HG02642 (cell line): ENCODE data around the gene PEX10.

Experiments used
- ATAC-seq: cut with Tn5 transposase; IDR thresholded peaks from one replicate; pipeline ENCODE4 v1.9.1; 2021; ENCODE audit warnings: mild to moderate bottlenecking; ENCODE audit not compliant: unreplicated experiment, poor library complexity

The PEX10 gene

DNA sequence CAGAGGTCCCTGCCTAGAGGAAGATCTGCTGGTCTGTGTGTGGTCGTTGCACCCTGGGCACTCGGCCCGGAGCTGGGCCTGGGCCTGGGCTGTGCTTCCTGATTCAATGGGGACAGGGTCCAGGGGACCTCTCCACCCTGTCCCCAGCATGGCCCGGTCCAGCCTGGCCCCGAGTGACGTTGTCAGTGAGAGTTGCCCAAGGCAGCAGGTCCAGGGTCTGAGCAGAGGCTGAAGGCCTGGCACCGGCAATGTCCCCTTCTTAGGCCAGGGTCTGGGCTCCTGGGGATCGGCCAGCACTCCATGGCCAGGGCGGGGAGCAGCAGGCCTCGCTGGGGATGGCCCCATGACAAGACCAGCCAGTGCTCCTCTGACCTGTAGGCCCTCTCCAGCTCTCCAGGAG, 15.6 kb upstream of the PEX10 start:
- no peak for ATAC-seq

DNA sequence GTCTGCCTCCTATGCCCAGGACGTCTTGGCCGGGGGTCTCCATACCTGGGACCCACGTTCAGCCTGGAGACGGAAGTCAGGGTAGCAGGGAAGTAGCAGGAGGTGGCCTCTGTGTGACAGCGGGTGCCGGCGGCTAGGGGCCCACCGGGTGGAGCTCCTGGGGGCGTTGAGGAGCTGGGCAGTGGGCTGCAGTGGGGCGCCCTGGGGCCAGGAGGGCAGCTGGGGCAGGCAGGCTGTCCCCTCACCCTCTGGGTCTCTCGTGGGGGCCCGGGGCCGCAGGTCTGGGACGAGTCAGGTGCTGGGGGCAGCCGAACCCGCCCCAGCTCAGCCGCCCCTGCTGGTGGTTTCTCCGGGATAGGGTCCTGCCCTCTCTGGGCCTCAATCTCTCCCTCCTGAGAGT, 14.7 kb upstream of the PEX10 start:
- ATAC-seq, result no peak

DNA sequence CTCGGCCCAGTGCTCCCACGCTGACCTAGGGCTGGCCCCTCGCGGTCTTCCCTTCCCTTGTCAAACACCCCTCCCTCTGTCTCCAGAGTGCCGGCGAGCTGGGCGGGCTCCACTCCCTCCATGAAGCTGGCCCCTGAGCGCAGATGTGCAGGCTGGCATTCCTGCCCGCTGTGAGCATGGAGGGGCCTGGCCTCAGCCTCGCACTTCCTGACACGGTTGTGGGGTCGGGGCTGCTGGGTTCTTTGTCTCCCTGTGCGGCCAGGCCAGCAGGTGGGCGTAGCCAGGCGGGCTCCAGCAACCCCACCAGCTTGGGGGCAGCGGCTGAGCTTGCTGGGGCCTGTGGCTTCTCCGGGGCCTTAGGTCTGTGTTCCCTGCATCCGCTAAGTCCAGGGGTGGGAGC, 14.2 kb upstream of the PEX10 start:
- no peak for ATAC-seq

DNA sequence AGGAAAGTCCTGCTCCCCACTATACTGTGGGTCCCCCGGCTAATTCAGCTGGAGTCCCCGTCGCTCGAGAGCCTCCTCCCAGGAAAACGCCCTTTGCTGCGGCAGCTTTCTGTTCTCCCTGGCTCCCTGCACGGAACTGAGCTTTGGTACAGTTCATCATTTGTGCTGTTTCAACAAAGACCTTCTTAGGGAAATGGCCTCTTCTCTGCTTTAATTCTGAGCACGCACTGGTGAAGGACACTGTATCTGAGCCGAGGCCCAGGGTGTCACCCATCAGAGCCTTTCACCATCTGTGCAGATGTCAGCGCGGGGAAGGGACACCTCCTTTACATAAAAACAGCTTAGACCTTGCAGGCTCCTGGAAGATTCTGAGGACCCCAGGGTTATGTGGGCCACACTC, 13.5 kb upstream of the PEX10 start:
- no peak for ATAC-seq

DNA sequence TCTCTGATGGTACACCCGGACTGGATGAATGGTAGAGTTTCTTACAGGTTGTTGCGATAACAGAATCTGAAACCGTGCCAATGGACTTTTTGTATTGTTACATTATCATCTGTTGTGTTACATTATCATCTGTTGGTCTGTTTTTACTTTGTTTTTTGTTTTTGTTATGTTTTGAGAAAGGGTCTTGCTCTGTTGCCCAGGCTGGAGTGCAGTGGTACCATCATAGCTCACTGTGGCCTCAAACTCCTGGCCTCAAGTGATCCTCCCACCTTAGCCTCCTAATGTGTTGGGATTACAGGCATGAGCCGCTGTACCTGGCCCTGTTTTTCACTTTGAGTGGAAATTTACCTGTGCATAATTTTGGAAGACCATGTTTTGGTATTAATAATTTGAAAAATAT, 10.2 kb upstream of the PEX10 start:
- no peak for ATAC-seq

DNA sequence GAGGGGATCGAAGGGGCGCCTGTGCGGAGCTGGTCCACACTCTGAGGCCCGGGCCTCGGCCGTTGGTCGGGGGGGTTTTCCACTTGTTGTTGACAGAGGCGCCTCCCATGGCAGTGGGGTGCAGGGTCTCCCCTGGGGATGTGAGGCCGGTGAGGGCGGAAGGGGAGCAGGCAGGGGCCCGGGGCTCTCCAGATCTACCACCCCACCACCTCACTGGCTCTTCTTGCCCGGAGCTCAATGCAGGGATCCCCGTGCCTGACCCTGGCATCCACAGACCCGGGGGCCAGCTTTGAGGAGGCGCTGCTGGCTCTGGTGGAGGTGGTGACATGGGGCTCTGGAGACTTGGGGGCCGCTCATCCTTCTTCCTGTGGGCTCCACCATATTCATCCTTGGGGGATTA, 7.1 kb upstream of the PEX10 start:
- no peak for ATAC-seq

DNA sequence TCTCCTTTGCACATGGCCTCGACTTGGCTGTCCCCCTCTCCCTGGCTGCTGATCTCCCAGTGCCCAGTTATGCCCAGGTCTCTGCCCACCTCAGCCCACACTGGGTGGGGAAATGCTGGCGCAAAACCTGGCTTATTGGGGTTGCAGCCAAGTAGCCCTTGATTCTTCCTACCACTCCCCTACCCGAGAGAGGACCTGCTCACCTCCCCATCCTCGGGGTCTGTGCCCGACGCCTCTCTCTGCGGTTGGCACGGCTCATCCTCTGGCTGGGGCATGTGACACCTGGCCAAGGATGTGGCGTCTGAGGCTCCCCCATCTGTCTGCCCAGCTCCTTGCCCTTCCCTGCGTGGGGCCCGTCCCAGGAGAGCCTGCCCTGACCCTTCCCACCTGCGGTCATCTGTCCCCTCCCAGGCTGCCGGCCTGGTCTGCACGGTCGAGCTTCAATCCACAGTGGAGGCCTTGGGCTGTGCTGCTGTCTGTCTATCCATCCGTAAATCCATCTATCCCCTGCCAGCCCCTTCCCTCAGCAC, 6.5 kb upstream of the PEX10 start:
- no peak for ATAC-seq

DNA sequence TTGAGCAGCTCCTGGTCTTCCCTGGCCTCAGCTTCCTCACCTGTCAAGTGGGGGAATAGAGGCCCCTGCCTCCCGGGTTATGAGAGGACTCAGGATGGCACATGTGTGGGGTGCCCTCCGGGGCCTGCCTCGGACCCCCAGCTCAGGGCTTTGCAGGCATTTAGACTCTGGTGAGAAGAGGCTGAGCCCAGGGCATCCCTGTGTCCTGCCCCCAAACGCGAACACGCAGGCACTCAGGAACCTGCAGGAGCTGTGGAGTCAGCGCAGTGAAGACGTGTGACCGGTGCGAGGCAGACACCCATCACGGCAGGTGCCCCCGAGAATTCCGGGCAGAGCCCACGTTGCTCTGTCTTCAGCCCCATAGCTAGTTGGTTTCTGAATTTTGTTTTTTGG, 5.5 kb upstream of the PEX10 start:
- no peak for ATAC-seq

DNA sequence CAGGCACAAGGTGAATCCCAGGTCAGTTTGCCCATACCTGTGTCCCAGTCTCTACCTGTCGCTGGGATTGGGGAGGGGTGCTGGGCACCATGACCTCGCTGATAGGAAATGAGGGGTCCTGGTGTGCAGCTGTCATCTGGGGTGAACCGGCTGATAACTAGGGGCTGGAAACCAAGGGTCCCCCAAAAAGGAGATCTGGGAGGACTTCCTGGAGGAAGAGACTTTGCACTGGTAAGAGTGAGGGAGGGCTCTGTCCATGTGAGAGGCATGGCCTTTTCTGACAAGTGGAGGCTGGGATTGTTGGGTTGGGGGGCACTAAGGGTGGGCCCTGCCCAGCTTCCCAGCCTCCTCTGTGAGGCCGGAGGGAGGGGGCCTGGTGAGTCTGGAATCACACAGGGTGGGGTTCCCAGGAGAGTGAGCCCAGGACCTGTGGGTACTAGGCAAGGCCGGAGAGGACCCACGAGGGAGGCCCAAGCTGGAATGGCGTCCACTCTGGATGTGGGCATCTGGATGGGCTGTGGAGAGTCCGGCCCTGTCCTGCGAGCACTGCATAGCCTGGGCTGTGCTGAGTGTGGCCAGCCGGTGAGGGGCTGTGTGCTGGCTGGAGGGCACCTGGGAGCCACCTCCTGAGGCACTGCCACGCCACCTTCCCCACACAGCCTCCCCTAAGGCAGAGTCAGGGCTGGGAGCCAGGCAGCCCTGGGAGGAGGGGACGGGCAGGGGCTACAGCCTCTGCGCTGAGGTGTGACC, 4.9 kb upstream of the PEX10 start:
- no peak for ATAC-seq

DNA sequence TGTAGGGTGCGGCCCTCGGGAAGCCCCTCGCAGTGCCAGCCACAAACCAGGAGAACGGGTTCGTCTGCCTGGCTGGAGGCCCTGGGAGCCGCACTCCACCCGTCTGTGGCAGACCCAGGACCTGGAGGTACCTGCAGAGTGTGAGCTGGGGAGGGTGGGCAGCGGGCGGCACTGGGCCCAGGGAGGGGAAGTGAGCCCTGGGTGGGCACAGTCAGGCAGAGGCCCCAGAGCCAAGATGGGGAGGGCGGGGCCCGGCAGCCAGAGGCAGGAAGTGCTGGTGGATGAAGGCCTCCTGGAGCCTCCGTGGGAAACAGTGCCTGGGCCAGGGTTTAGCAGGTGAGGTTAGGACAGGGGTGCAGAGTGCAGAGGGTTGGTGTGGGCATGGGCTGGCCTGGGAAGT, 4.0 kb upstream of the PEX10 start:
- no peak for ATAC-seq

DNA sequence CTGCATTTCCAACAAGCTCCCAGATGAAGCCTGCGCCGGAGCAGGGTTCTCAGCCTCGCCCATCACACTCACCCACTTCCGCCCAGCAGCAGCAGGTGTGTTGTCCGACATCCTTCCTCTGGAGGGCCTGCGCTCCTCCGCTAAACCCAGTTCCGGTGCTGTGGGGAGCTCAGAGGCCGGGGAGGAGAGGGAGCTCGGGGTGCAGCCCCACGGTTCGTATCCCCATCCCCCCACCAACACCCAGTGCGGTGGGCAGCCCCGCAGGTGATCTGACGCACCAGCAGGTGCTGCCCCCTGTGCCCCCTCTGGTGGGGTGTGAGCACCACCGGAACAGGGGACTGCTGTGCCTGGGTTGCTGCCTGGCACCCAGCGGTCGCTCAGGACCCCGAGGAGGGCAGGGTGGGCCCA, 3.4 kb upstream of the PEX10 start:
- ATAC-seq, result no peak

DNA sequence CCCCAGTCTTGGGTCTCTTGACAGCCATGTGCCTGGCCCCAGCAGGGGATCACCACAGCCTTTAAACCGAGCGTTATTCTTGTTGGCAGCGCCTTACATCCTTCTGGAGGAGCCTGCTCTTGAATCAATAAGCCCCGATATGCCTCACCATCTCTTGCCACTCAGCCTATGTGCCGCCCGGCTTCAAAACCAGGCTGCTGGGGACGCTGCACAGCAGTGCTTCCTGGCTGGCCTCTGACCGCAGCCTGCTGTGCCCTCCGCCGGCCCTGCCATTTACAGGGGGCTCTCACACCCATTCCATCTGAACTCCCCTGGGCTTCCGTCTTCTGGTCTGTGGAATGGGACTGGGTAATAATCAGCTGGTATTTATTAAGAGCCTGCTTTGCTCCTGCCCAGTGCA, 3.0 kb upstream of the PEX10 start:
- ATAC-seq, result no peak

DNA sequence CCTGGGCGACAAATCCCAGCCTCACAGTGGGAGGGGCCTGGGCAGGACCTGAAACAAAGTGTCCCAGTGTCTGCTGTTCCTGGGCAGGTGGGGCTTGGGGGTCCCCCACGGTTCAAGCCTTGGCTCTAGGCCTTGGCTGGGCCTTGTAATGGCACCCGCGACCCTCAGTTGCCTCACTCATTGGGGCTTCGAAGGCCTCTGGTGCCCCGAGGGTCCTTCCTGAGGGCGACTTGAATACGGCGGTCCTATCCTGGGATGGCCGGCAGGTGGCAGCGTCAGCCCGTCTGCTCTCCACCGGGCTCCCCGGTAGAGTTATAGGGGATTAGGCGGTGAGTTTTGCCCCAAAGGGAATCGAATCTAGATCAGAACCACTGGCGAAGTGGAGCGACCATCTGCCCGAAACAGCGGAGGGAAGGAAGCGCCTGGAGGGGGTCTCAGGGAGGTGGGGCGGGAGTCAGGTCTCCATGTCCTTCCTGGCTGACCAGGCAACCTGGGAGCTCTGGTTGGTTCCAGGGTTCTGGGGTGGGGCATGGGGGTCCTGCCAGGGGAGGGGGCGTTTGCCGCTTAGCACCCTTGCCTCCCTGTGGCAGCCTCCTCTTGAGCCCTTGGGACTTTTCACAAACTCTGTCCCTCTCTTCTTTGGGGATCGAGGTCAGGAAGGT, 2.1 kb upstream of the PEX10 start:
- ATAC-seq, result no peak

DNA sequence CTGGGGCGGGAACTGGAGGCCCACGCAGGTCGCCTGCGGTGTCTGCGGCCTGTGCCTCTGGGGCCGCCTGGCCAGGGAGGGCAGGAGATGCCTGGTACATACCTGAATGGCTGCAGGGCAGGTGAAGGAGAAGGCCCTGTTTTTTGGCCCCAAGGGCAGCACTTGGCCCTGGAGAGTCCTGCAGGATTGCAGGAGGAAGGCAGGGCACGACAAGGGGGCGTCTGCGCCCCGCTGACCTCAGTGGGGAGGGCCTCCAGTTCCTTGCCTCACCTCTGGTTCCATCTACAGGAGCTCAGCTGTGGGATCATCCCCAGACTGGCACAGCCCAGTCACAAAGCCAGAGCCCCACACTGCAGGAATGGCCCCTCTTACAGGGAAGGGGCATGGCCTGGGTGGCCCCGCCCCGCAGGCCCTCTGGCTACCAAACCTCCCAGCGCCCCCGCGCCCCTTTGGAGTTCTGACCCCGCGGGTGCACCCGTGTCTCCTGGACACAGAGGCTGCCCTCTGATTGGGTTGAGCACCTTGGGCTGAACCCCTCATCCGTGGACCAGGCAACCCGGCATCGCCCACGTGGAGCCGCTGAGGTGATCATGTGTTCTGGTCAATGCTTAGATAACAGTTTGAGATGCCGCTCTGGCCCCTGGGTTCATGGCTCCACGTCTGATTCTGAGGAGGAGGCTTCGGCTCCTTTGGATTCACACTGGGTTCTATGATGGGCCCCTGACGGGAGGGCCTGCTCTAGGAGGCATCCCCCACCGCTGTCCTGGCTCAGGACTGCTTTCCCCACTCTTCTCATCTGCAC, 1.3 kb upstream of the PEX10 start:
- peak; percentile 1 for ATAC-seq

DNA sequence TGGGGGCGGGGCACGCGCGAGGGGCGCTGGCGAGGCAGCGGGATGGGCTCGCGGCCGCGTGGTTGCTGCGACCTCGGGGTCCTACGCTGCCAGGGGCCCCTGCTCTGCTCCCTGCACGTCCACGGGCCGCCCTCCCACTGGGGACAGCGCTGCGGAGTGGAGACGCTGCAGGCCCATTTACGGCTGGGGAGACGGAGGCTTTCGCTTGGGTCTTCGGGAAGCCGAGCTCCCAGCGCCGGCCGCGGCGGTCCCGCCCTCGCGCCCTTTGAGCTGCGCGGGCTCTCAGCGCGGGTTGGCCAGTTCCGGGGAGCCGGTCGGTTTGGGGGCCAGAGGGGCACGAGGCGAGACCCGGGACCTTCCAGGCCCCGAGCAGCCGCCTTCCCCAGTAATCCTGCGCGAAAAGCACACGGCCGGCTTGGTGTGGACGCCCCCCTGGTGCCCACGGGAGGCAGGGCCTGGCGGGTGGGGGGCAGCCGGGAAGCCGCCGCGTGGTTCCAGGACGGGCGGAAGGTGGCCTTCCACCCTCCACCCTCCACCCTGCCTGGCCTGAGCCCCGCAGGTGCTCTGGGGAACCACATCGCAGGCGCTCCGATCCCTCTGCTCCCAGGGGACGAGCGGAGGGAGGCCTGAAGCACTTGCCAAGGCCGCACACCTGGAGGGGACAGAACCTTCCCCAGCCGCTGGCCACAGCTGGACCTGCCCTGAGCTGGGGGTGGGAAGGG, 570 bp upstream of the PEX10 start:
- peak; percentile 21 for ATAC-seq

DNA sequence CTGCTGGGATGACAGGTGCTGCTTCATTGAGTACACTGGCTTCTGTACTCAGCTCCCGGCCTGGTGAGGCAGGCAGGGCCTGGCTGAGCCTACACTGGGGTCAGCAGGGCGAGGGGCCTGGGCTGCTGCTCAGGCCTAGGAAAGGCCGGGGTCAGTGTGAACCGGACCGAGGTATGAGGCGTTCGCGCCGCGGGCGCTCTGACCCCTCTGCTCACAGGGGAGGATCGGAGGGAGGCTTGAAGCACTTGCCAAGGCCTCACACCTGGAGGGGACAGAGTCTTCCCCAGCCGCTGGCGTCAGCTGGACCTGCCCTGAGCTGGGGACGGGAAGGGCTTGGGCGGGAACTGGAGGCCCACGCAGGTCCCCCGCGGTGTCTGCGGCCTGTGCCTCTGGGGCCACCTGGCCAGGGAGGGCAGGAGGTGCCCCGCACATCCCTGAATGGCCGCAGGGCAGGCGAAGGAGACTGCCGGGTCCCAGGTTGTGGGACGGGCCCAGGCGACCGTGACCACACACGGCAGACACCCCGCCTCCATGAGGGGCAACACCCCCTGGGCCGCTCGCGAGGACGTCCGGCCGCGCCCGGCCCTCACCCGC, 466 bp downstream of the PEX10 start:
- ATAC-seq, result peak; percentile 32

DNA sequence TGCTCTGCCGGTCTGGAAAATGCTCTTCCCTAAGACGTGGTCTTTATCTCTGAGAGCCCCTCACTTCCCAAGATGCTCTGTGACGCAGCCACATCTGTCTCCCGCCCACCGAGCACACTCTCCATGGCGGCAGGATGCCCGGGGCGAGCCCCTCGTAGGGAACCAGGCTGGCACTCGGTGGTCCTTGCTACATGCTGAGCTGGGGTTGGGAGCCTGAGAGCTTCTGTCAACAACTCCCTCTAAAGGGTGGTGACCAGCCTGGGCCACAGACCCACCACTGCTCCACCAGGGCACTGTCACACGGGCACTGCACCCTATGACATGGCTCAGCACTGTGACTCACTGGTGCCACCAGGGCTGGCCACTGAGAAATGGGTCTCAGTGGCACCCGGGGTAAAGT, 2.6 kb downstream of the PEX10 start:
- no peak for ATAC-seq

DNA sequence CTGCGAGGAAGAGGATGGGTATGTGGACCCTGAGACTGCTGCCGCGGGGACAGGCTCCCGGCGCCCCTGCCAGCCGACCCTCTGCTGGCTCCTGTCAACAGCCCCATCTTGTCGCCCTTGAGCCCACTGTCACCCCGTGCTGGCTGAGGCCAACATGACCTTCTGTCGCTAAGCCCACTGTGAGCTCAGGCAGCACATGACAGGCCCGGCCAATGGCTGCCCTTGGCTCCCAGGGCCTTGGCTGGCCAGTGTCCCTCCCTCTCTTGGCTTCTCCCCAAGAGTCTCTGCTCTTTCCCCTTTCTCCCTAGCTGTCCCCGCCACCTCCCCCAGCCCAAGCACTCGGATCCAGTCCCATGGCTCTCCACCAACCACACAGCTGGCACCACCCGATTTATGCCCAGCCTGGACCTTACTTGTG, 3.5 kb downstream of the PEX10 start:
- ATAC-seq, result no peak

DNA sequence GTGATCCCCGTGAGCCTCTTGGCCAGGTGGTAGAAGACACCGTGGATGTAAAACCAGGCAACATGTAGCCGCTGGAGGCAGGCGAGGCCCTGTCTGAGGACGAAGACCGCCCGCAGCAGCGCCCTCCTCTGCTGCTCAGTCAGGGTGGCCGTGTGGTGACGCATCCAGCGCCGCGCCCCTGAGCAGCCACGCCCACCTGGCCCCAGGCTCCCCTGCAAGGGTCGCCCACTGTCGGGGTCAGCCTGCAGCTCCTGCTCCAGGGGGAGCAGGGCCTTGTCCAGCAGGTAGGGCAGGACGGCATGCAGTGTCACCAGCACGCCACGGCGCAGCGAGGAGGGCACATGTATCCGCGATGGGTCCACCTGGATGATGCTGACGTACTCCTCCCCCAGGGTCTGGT, 3.9 kb downstream of the PEX10 start:
- ATAC-seq, result no peak

DNA sequence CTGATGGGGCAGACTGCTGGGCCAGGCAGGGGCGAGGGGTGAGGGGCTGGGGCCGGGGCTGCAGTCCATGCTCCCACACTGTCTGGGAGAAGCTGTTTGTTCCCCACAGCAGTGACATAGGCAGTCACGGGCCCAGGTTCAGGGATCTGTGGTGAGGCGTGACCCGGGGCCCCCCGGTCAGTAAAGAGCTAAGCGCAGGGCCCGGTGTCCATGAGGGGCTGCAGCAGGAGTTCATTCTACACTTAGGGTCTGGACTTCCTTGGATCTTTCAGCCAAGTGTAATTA, 4.4 kb downstream of the PEX10 start:
- no peak for ATAC-seq
